Measurements from ENCODE around the gene DIS3L2.
"Not testable (repeated sequence)": the region's sequence is repeated elsewhere in the genome, so short reads cannot be mapped to it uniquely, and the experiment has no call there.

Gene DIS3L2

GRCh38 chr2:232139786-232140562 is 178.5 kb downstream of the DIS3L2 start:
- no peak overlapping the region for H3K4me3 ChIP-seq (ENCODE audit: low read depth in 1 of 5, low read length in 5 of 5)
- H3K27me3 ChIP-seq (ENCODE audit: control insufficient read depth in 5 of 5, insufficient read depth in 4 of 5, low read length in 5 of 5), result no peaks in the 10 kb centered on the region
- peaks cover 0 to 10% (median 3%) of the 10 kb centered on the region in 5 donors for H3K36me3 ChIP-seq (ENCODE audit: control insufficient read depth in 5 of 5, insufficient read depth in 5 of 5, low read length in 5 of 5)
- no peak overlapping the region for H3K9ac ChIP-seq (ENCODE audit: low read length in 5 of 5)
- no peaks in the 10 kb centered on the region for H3K9me3 ChIP-seq (ENCODE audit: control insufficient read depth in 5 of 5, low read length in 5 of 5)
- H3K4me1 ChIP-seq (ENCODE audit: control insufficient read depth in 5 of 5, insufficient read depth in 5 of 5, low read length in 5 of 5), result peaks cover 0 to 8% (median 2%) of the 10 kb centered on the region in 5 donors
- H3K27ac ChIP-seq (ENCODE audit: low read depth, low read length), result no peak overlapping the region

- no peaks in the 10 kb centered on the region for H3K9me3 ChIP-seq (ENCODE audit: control insufficient read depth in 5 of 5, low read length in 5 of 5)
Observed at GRCh38 chr2:232141591-232141990, 180.1 kb downstream of the DIS3L2 start.

GRCh38 chr2:232142049-232142448 is 180.5 kb downstream of the DIS3L2 start:
- Histone ChIP-seq H3K27me3 (ENCODE audit: control insufficient read depth in 5 of 5, insufficient read depth in 4 of 5, low read length in 5 of 5) (no peaks in the 10 kb centered on the region), H3K4me3 (ENCODE audit: low read depth in 1 of 5, low read length in 5 of 5) (no peak overlapping the region), H3K27ac (ENCODE audit: low read depth, low read length) (no peak overlapping the region), H3K9ac (ENCODE audit: low read length in 5 of 5) (no peak overlapping the region), H3K9me3 (ENCODE audit: control insufficient read depth in 5 of 5, low read length in 5 of 5) (no peaks in the 10 kb centered on the region), H3K4me1 (ENCODE audit: control insufficient read depth in 5 of 5, insufficient read depth in 5 of 5, low read length in 5 of 5) (peaks cover 0 to 8% (median 2%) of the 10 kb centered on the region in 5 donors), H3K36me3 (ENCODE audit: control insufficient read depth in 5 of 5, insufficient read depth in 5 of 5, low read length in 5 of 5) (peaks cover 0 to 6% (median 3%) of the 10 kb centered on the region in 5 donors)

More at GRCh38 chr2:232141591-232141990, 180.1 kb downstream of the DIS3L2 start:
- no peak overlapping the region for H3K4me3 ChIP-seq (ENCODE audit: low read depth in 1 of 5, low read length in 5 of 5)
- no peak overlapping the region for H3K9ac ChIP-seq (ENCODE audit: low read length in 5 of 5)
- peaks cover 0 to 8% (median 2%) of the 10 kb centered on the region in 5 donors for H3K4me1 ChIP-seq (ENCODE audit: control insufficient read depth in 5 of 5, insufficient read depth in 5 of 5, low read length in 5 of 5)
- H3K27ac ChIP-seq (ENCODE audit: low read depth, low read length), result no peak overlapping the region
- no peaks in the 10 kb centered on the region for H3K27me3 ChIP-seq (ENCODE audit: control insufficient read depth in 5 of 5, insufficient read depth in 4 of 5, low read length in 5 of 5)
- peaks cover 0 to 10% (median 3%) of the 10 kb centered on the region in 5 donors for H3K36me3 ChIP-seq (ENCODE audit: control insufficient read depth in 5 of 5, insufficient read depth in 5 of 5, low read length in 5 of 5)

- no peak overlapping the region for H3K27ac ChIP-seq (ENCODE audit: low read depth, low read length)
- peaks cover 0 to 5% (median 3%) of the 10 kb centered on the region in 5 donors for H3K36me3 ChIP-seq (ENCODE audit: control insufficient read depth in 5 of 5, insufficient read depth in 5 of 5, low read length in 5 of 5)
- H3K9me3 ChIP-seq (ENCODE audit: control insufficient read depth in 5 of 5, low read length in 5 of 5), result no peaks in the 10 kb centered on the region
- H3K4me3 ChIP-seq (ENCODE audit: low read depth in 1 of 5, low read length in 5 of 5), result no peak overlapping the region
- H3K9ac ChIP-seq (ENCODE audit: low read length in 5 of 5), result no peak overlapping the region
- peaks cover 0 to 7% (median 2%) of the 10 kb centered on the region in 5 donors for H3K4me1 ChIP-seq (ENCODE audit: control insufficient read depth in 5 of 5, insufficient read depth in 5 of 5, low read length in 5 of 5)
- no peaks in the 10 kb centered on the region for H3K27me3 ChIP-seq (ENCODE audit: control insufficient read depth in 5 of 5, insufficient read depth in 4 of 5, low read length in 5 of 5)
Observed at GRCh38 chr2:232142502-232142901, 181.0 kb downstream of the DIS3L2 start.

GRCh38 chr2:232146294-232146693 is 184.8 kb downstream of the DIS3L2 start:
- Histone ChIP-seq H3K9ac (ENCODE audit: low read length in 5 of 5) (no peak overlapping the region), H3K4me3 (ENCODE audit: low read depth in 1 of 5, low read length in 5 of 5) (no peak overlapping the region), H3K9me3 (ENCODE audit: control insufficient read depth in 5 of 5, low read length in 5 of 5) (no peaks in the 10 kb centered on the region), H3K4me1 (ENCODE audit: control insufficient read depth in 5 of 5, insufficient read depth in 5 of 5, low read length in 5 of 5) (no peaks in the 10 kb centered on the region), H3K27me3 (ENCODE audit: control insufficient read depth in 5 of 5, insufficient read depth in 4 of 5, low read length in 5 of 5) (no peaks in the 10 kb centered on the region), H3K36me3 (ENCODE audit: control insufficient read depth in 5 of 5, insufficient read depth in 5 of 5, low read length in 5 of 5) (peaks cover 0 to 5% (median 0%) of the 10 kb centered on the region in 5 donors), H3K27ac (ENCODE audit: low read depth, low read length) (no peak overlapping the region)

- no peaks in the 10 kb centered on the region for H3K27me3 ChIP-seq (ENCODE audit: control insufficient read depth in 5 of 5, insufficient read depth in 4 of 5, low read length in 5 of 5)
- no peak overlapping the region for H3K27ac ChIP-seq (ENCODE audit: low read depth, low read length)
- H3K4me3 ChIP-seq (ENCODE audit: low read depth in 1 of 5, low read length in 5 of 5), result no peak overlapping the region
- no peak overlapping the region for H3K9ac ChIP-seq (ENCODE audit: low read length in 5 of 5)
- H3K9me3 ChIP-seq (ENCODE audit: control insufficient read depth in 5 of 5, low read length in 5 of 5), result no peaks in the 10 kb centered on the region
- peaks cover 0 to 5% (median 0%) of the 10 kb centered on the region in 5 donors for H3K36me3 ChIP-seq (ENCODE audit: control insufficient read depth in 5 of 5, insufficient read depth in 5 of 5, low read length in 5 of 5)
- H3K4me1 ChIP-seq (ENCODE audit: control insufficient read depth in 5 of 5, insufficient read depth in 5 of 5, low read length in 5 of 5), result no peaks in the 10 kb centered on the region
Observed at GRCh38 chr2:232147440-232148077, 186.0 kb downstream of the DIS3L2 start.

GRCh38 chr2:232162187-232162586 is 200.7 kb downstream of the DIS3L2 start:
- Histone ChIP-seq H3K4me3 (ENCODE audit: low read depth in 1 of 5, low read length in 5 of 5) (no peak overlapping the region), H3K9ac (ENCODE audit: low read length in 5 of 5) (no peak overlapping the region), H3K27me3 (ENCODE audit: control insufficient read depth in 5 of 5, insufficient read depth in 4 of 5, low read length in 5 of 5) (no peaks in the 10 kb centered on the region), H3K9me3 (ENCODE audit: control insufficient read depth in 5 of 5, low read length in 5 of 5) (no peaks in the 10 kb centered on the region), H3K4me1 (ENCODE audit: control insufficient read depth in 5 of 5, insufficient read depth in 5 of 5, low read length in 5 of 5) (no peaks in the 10 kb centered on the region), H3K27ac (ENCODE audit: low read depth, low read length) (no peak overlapping the region), H3K36me3 (ENCODE audit: control insufficient read depth in 5 of 5, insufficient read depth in 5 of 5, low read length in 5 of 5) (peaks cover 18 to 30% (median 29%) of the 10 kb centered on the region in 5 donors)

- no peaks in the 10 kb centered on the region for H3K27me3 ChIP-seq (ENCODE audit: control insufficient read depth in 5 of 5, insufficient read depth in 4 of 5, low read length in 5 of 5)
- H3K9me3 ChIP-seq (ENCODE audit: control insufficient read depth in 5 of 5, low read length in 5 of 5), result no peaks in the 10 kb centered on the region
- peaks cover 0 to 24% (median 4%) of the 10 kb centered on the region in 5 donors for H3K4me1 ChIP-seq (ENCODE audit: control insufficient read depth in 5 of 5, insufficient read depth in 5 of 5, low read length in 5 of 5)
- no peak overlapping the region for H3K9ac ChIP-seq (ENCODE audit: low read length in 5 of 5)
- H3K4me3 ChIP-seq (ENCODE audit: low read depth in 1 of 5, low read length in 5 of 5), result no peak overlapping the region
- H3K36me3 ChIP-seq (ENCODE audit: control insufficient read depth in 5 of 5, insufficient read depth in 5 of 5, low read length in 5 of 5), result peaks cover 0 to 2% (median 0%) of the 10 kb centered on the region in 5 donors
- peak overlapping the region; percentile 13 for H3K27ac ChIP-seq (ENCODE audit: low read depth, low read length)
Observed at GRCh38 chr2:232170396-232170795, 208.9 kb downstream of the DIS3L2 start.

- no peaks in the 10 kb centered on the region for H3K9me3 ChIP-seq (ENCODE audit: control insufficient read depth in 5 of 5, low read length in 5 of 5)
- no peak overlapping the region for H3K27ac ChIP-seq (ENCODE audit: low read depth, low read length)
- no peaks in the 10 kb centered on the region for H3K36me3 ChIP-seq (ENCODE audit: control insufficient read depth in 5 of 5, insufficient read depth in 5 of 5, low read length in 5 of 5)
- no peak overlapping the region for H3K4me3 ChIP-seq (ENCODE audit: low read depth in 1 of 5, low read length in 5 of 5)
- no peak overlapping the region for H3K9ac ChIP-seq (ENCODE audit: low read length in 5 of 5)
- peaks cover 0 to 20% (median 4%) of the 10 kb centered on the region in 5 donors for H3K4me1 ChIP-seq (ENCODE audit: control insufficient read depth in 5 of 5, insufficient read depth in 5 of 5, low read length in 5 of 5)
- no peaks in the 10 kb centered on the region for H3K27me3 ChIP-seq (ENCODE audit: control insufficient read depth in 5 of 5, insufficient read depth in 4 of 5, low read length in 5 of 5)
Observed at GRCh38 chr2:232174662-232175061, 213.1 kb downstream of the DIS3L2 start.

- H3K4me3 ChIP-seq (ENCODE audit: low read depth in 1 of 5, low read length in 5 of 5); H3K27ac ChIP-seq (ENCODE audit: low read depth, low read length); H3K4me1 ChIP-seq (ENCODE audit: control insufficient read depth in 5 of 5, insufficient read depth in 5 of 5, low read length in 5 of 5); H3K9me3 ChIP-seq (ENCODE audit: control insufficient read depth in 5 of 5, low read length in 5 of 5); H3K9ac ChIP-seq (ENCODE audit: low read length in 5 of 5); H3K36me3 ChIP-seq (ENCODE audit: control insufficient read depth in 5 of 5, insufficient read depth in 5 of 5, low read length in 5 of 5); H3K27me3 ChIP-seq (ENCODE audit: control insufficient read depth in 5 of 5, insufficient read depth in 4 of 5, low read length in 5 of 5): not testable (repeated sequence)
Observed at GRCh38 chr2:232176587-232176986, 215.1 kb downstream of the DIS3L2 start.

All from subcutaneous abdominal adipose tissue (tissue), 5 donors.